CD4-positive, alpha-beta T cell (primary cell): ENCODE data around the gene ANKDD1B. TPM values are rescaled to one million over a fixed set of nuclear protein-coding genes. Genes with fewer than 3 reads are reported as not detected.
"Not testable (repeated sequence)": the region's sequence is repeated elsewhere in the genome, so short reads cannot be mapped to it uniquely, and the experiment has no call there.

ENCODE experiments used
- ATAC-seq: fragments of 200-7000 bp; cut with Tn5 transposase; one replicate; pipeline ENCODE4 v1.10.0; 2022; ENCODE audit warnings: mild to moderate bottlenecking; ENCODE audit not compliant: poor library complexity
- CTCF ChIA-PET: fragments of 350-600 bp; sonication (Branson Sonifier 250); formaldehyde crosslinking; loops from one replicate; lab custom pipeline; 2021; ENCODE audit warnings: antibody characterized with exemption, inconsistent platforms; lab: Charles Lee
- POLR2A ChIA-PET: fragments of 350-600 bp; sonication (Branson Sonifier 250); formaldehyde crosslinking; loops from one replicate; lab custom pipeline; 2021; ENCODE audit warnings: antibody characterized with exemption, inconsistent platforms; lab: Charles Lee
- DNase-seq, 14 experiments: peaks; one replicate each; pipeline ENCODE4 v3.0.0-alpha.2; 2013 to 2020; ENCODE audit warnings: mixed read lengths in 2 of 14
- H3K27ac ChIP-seq, 2 donors: one replicate each; pipeline versions ENCODE4 v1.5.1 to v1.7.0; 2013; ENCODE audit warnings: low read length in 2 of 2, low read depth in 1 of 2, mild to moderate bottlenecking in 1 of 2
- H3K27me3 ChIP-seq, 2 experiments: 1 replicate in 1 of 2; 2 replicates in 1 of 2; pipeline versions ENCODE4 v1.6.1 to v1.7.0; 2013; ENCODE audit warnings: low read length in 2 of 2, control low read depth in 1 of 2, mild to moderate bottlenecking in 1 of 2, moderate library complexity in 1 of 2; ENCODE audit not compliant: insufficient read depth in 2 of 2, control insufficient read depth in 1 of 2
- H3K36me3 ChIP-seq: one replicate; pipeline ENCODE4 v1.6.1; 2013; ENCODE audit warnings: low read length, control low read depth; ENCODE audit not compliant: insufficient read depth
- H3K4me1 ChIP-seq: one replicate; pipeline ENCODE4 v1.6.1; 2013; ENCODE audit warnings: low read length, control low read depth; ENCODE audit not compliant: insufficient read depth
- H3K4me3 ChIP-seq: one replicate; pipeline ENCODE4 v1.5.1; 2013; ENCODE audit warnings: mild to moderate bottlenecking, low read length, moderate library complexity
- H3K9me3 ChIP-seq, 2 experiments: 1 replicate in 1 of 2; 2 replicates in 1 of 2; pipeline versions ENCODE4 v1.6.1 to v1.7.0; 2013; ENCODE audit warnings: low read length in 2 of 2, mild to moderate bottlenecking in 2 of 2, control low read depth in 1 of 2, moderate library complexity in 1 of 2; ENCODE audit not compliant: control insufficient read depth in 1 of 2, insufficient read depth in 1 of 2
- H3K27ac Mint-ChIP-seq: one replicate; pipeline ENCODE4 v1.8.0; 2020; ENCODE audit warnings: mixed read lengths
- H3K27me3 Mint-ChIP-seq: one replicate; pipeline ENCODE4 v1.8.0; 2021; ENCODE audit warnings: mixed read lengths
- H3K36me3 Mint-ChIP-seq: one replicate; pipeline ENCODE4 v1.8.0; 2021; ENCODE audit warnings: low read depth, mixed read lengths
- H3K4me1 Mint-ChIP-seq: one replicate; pipeline ENCODE4 v1.8.0; 2021; ENCODE audit warnings: low read depth, mixed read lengths
- H3K4me3 Mint-ChIP-seq: one replicate; pipeline ENCODE4 v1.8.0; 2020; ENCODE audit warnings: mild to moderate bottlenecking, mixed read lengths
- H3K9me3 Mint-ChIP-seq: one replicate; pipeline ENCODE4 v1.8.0; 2020; ENCODE audit warnings: mixed read lengths
- CTCF ChIP-seq: fragments of 200-600 bp; IDR thresholded peaks from one replicate; pipeline ENCODE4 v1.8.0; 2022; ENCODE audit warnings: antibody characterized with exemption, mild to moderate bottlenecking
- intact Hi-C, 2 experiments: fragments of 100-400 bp; cut with DNase I in 1 of 2; cut with micrococcal nuclease in 1 of 2; formaldehyde crosslinking; loops; one replicate each; pipeline versions ENCODE4 v1.15.1 to v1.9.0; 2023 to 2025; cut with DNase I, micrococcal nuclease
- total RNA-seq, 174 experiments: library from RNA in 2 of 174; stranded (reverse) in 2 of 174; gene quantifications; one replicate each; pipeline ENCODE4 v1.2.3 and lab custom pipeline; 2021 to 2026

ANKDD1B gene
- total RNA-seq, 2 experiments from 2014 or later = 0.30 TPM; not detected in 1

DNA sequence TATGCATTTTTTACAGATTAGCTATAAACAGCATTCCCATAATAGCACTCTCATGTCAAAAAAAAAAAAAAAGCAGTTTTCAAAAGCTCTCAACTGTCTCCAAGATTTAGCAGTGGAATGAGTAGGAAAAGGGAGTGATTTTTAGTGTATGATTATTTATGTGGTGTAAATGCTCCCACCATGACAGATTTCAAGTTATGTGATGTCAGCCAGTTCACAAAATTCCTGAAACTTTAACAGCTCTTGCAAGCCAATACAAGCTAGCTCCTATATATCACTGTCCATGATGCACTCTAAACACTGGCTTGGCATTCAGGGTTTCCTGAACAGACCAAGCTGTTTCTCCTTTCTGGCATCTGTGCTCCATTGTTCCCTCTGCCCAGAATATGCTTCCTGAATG lies 7.9 kb upstream of the ANKDD1B start:
- TF ChIP-seq CTCF = no peak

DNA sequence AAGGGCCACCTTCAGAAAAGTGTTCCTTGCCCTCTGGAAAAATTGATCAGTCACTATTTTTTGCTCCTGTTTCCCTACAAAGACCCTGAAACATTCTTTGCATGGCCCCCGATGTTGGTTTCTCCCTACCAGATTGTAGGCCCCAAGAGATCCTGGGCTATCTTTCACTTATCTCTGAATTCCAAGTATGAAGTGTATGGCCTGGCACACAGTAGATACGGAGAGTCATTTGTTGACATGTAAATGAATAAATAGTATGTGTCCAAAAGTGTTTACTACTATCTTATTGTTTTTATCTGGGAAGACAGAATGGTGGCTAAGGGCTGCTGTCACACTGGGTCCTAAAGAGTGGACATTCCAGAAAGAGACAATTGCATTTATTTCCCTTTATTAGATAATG lies 7.4 kb upstream of the ANKDD1B start:
- H3K4me3 Mint-ChIP-seq = no peak overlapping the region
- Histone ChIP-seq H3K27me3 (no peaks in the 10 kb centered on the region), H3K27ac (no peak overlapping the region), H3K4me1 (no peaks in the 10 kb centered on the region), H3K4me3 (no peak overlapping the region), H3K9me3 (no peaks in the 10 kb centered on the region), H3K36me3 (peaks cover 12% of the 10 kb centered on the region)
- no peaks in the 10 kb centered on the region for H3K9me3 Mint-ChIP-seq
- H3K27ac Mint-ChIP-seq = no peak overlapping the region
- intact Hi-C loops = no loop called here
- H3K4me1 Mint-ChIP-seq = peaks cover 14% of the 10 kb centered on the region
- DNase-seq (no peak), ATAC-seq (no peak)
- POLR2A ChIA-PET = no interaction called here
- CTCF ChIA-PET = no interaction called here
- TF ChIP-seq CTCF = no peak
- peaks cover 49% of the 10 kb centered on the region for H3K36me3 Mint-ChIP-seq
- no peaks in the 10 kb centered on the region for H3K27me3 Mint-ChIP-seq

More for the DNA sequence above, 7.9 kb upstream of the ANKDD1B start:
- DNase-seq (no peak), ATAC-seq (no peak)
- peaks cover 52% of the 10 kb centered on the region for H3K36me3 Mint-ChIP-seq
- intact Hi-C loops = no loop called here
- H3K27me3 Mint-ChIP-seq = no peaks in the 10 kb centered on the region
- ChIA-PET POLR2A (no interaction called here), CTCF (no interaction called here)
- H3K27ac ChIP-seq = no peak overlapping the region
- peaks cover 12% of the 10 kb centered on the region for H3K36me3 ChIP-seq
- peaks cover 14% of the 10 kb centered on the region for H3K4me1 Mint-ChIP-seq
- H3K4me1 ChIP-seq = no peaks in the 10 kb centered on the region
- H3K27ac Mint-ChIP-seq = no peak overlapping the region
- no peaks in the 10 kb centered on the region for H3K9me3 ChIP-seq
- H3K9me3 Mint-ChIP-seq = no peaks in the 10 kb centered on the region
- no peak overlapping the region for H3K4me3 ChIP-seq
- no peak overlapping the region for H3K4me3 Mint-ChIP-seq
- H3K27me3 ChIP-seq = no peaks in the 10 kb centered on the region

- DNase-seq, H3K4me3 Mint-ChIP-seq, H3K9me3 Mint-ChIP-seq, H3K27ac Mint-ChIP-seq, H3K9me3 ChIP-seq, H3K4me3 ChIP-seq, ATAC-seq, H3K4me1 ChIP-seq, H3K27ac ChIP-seq, intact Hi-C loops, H3K36me3 ChIP-seq, H3K4me1 Mint-ChIP-seq: not testable (repeated sequence)
- ChIA-PET POLR2A (interaction anchor here (1.0 kb wide), 1 partner anchor 73 kb away, joined by 3 read pairs; no protein-coding TSS in a partner anchor), CTCF (interaction anchor here (0.7 kb wide), 1 partner anchor 282 kb away, joined by 5 read pairs; no protein-coding TSS in a partner anchor)
- H3K27me3 ChIP-seq = peaks cover 6 to 12% of the 10 kb centered on the region in 2 experiments
- H3K36me3 Mint-ChIP-seq = peaks cover 23% of the 10 kb centered on the region
- H3K27me3 Mint-ChIP-seq = peaks cover 15% of the 10 kb centered on the region
Measured at GRCh38 chr5:75607341-75607740, 3.9 kb upstream of the ANKDD1B start.

DNA sequence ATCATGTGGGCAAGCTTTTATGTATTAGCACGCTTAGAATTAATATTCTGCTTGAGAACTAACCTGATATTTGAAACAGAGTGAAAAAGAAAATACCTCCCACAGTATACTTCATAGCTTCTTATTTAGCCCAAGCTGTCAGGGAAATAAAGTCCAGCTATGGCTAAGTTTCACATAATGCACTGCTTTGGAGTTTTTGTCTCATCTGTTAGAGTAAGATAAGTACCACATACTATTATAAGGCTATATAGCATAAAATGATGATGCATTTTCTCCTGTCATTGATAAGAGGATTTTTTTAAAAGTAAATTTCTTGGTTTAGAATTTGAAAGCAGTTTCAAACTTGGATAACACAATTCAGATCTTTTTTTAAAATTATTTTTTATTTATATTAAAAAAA lies 2.4 kb upstream of the ANKDD1B start:
- H3K27me3 Mint-ChIP-seq = peaks cover 15% of the 10 kb centered on the region
- peaks cover 11% of the 10 kb centered on the region for H3K36me3 Mint-ChIP-seq
- H3K9me3 Mint-ChIP-seq = no peaks in the 10 kb centered on the region
- Histone ChIP-seq H3K4me3 (no peak overlapping the region), H3K27me3 (peaks cover 6 to 18% of the 10 kb centered on the region in 2 experiments), H3K9me3 (peaks cover 0 to 9% of the 10 kb centered on the region in 2 experiments), H3K27ac (no peak overlapping the region), H3K36me3 (peaks cover 4% of the 10 kb centered on the region), H3K4me1 (peaks cover 9% of the 10 kb centered on the region)
- intact Hi-C loops = no loop called here
- ChIA-PET CTCF (no interaction called here), POLR2A (no interaction called here)
- H3K27ac Mint-ChIP-seq = no peak overlapping the region
- DNase-seq = no peak
- ATAC-seq = no peak
- TF ChIP-seq CTCF = no peak
- no peak overlapping the region for H3K4me3 Mint-ChIP-seq
- H3K4me1 Mint-ChIP-seq = peaks cover 6% of the 10 kb centered on the region
